ENCODE data around the gene ACTG2.

- TF ChIP-seq, protein P1, sequence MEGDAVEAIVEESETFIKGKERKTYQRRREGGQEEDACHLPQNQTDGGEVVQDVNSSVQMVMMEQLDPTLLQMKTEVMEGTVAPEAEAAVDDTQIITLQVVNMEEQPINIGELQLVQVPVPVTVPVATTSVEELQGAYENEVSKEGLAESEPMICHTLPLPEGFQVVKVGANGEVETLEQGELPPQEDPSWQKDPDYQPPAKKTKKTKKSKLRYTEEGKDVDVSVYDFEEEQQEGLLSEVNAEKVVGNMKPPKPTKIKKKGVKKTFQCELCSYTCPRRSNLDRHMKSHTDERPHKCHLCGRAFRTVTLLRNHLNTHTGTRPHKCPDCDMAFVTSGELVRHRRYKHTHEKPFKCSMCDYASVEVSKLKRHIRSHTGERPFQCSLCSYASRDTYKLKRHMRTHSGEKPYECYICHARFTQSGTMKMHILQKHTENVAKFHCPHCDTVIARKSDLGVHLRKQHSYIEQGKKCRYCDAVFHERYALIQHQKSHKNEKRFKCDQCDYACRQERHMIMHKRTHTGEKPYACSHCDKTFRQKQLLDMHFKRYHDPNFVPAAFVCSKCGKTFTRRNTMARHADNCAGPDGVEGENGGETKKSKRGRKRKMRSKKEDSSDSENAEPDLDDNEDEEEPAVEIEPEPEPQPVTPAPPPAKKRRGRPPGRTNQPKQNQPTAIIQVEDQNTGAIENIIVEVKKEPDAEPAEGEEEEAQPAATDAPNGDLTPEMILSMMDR (conservative IDR thresholded peaks at IDR 0.05 in 1 of 2, IDR thresholded peaks at IDR 0.05 in 1 of 2; ENCODE audit: extremely low read depth in 1 of 2, insufficient read depth in 1 of 2, low read depth in 1 of 2, low read length in 2 of 2), result no peak
- no peak for TF ChIP-seq EZH2 (IDR thresholded peaks at IDR 0.05; ENCODE audit: borderline replicate concordance, low read length)
Measured at GRCh38 chr2:73896362-73897239, 3.8 kb downstream of the ACTG2 start.
